ENCODE results near the gene C22orf39. TPM values are rescaled to one million over a fixed set of nuclear protein-coding genes. Genes with fewer than 3 reads are reported as not detected.

The C22orf39 gene
- polyA plus RNA-seq, 2 donors = 17.4 to 19.1 TPM

DNA sequence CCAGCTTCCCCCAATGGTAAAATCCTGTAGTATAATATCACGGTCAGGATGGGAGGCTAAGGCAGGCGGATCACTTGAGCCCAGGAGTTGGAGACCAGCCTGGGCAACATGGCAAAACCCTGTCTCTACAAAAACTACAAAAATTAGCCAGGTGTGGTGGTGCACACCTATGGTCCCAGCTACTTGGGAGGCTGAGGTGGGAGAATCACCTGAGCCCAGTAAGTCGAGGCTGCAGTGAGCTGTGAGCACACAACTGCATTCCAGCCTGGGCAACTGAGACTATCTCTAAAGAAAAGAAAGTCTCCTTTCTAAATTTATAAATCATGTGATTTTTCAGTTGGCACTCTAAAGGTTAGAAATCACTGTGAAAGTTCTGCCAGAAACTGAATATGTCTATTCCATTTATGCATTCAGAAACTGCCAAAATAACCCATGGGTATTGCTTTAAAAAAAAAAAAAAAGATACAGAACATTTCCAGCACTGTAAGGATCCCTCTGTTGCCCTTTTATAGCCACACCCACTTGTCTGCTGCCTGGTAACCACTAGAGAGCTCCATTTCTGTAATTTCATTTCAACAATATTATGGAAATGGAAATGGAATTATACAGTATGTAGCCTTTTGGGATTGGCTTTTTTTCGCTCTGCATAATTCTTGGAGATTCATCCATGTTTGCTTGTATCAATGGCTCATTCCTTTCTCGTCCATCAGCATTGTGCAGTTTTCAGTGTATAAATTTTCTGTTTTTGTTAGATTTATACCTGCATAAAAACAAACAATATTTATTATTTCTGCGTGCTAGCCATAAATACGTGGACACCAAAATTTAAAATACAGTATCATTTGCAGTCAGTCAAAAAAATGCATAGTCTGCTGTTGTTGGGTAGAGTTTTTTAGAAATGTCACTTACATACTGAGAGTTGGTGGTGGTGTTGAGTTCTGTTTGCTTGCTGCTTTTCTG is 41.7 kb upstream of the C22orf39 start:
- Histone ChIP-seq H3K36me3 (ENCODE audit: control insufficient read depth in 2 of 2, insufficient read depth in 2 of 2, low read length in 1 of 2) (peaks cover 0 to 2% of the 10 kb centered on the region in 2 donors), H3K27me3 (ENCODE audit: control insufficient read depth in 1 of 2, insufficient read depth in 2 of 2, low read length in 2 of 2) (no peaks in the 10 kb centered on the region), H3K4me3 (ENCODE audit: low read depth in 1 of 2, low read length in 2 of 2) (no peak overlapping the region), H3K27ac (ENCODE audit: low read depth in 2 of 2, low read length in 1 of 2) (no peak overlapping the region), H3K9me3 (ENCODE audit: control insufficient read depth in 2 of 2, insufficient read depth in 1 of 2, low read depth in 1 of 2, low read length in 1 of 2) (no peaks in the 10 kb centered on the region), H3K4me1 (ENCODE audit: control insufficient read depth in 2 of 2, insufficient read depth in 2 of 2, low read length in 1 of 2) (no peaks in the 10 kb centered on the region)
- 81 to 86% methylated on average over 7 of the region's 7 CpGs for WGBS, 2 donors

DNA sequence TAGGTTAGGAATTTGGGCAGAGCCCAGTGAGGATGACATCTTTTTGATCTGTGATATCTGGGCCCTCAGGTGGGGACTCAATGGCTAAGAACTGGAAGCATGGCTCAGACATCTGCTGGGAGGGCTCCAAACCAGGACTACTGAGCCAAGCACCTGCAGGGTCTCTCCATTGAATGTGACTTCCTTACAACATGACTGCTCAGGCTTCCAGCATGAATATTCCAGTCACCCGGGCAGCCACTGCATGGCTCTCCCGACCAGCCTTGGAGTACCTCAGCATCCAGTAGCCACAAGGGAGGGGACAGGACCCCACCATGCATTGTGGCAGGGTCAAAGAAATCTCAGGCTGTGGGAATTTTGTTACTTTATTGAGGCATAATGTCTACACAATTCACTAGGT is 40.8 kb upstream of the C22orf39 start:
- Histone ChIP-seq H3K27me3 (ENCODE audit: control insufficient read depth in 1 of 2, insufficient read depth in 2 of 2, low read length in 2 of 2) (no peaks in the 10 kb centered on the region), H3K36me3 (ENCODE audit: control insufficient read depth in 2 of 2, insufficient read depth in 2 of 2, low read length in 1 of 2) (peaks cover 0 to 2% of the 10 kb centered on the region in 2 donors)
- 93 to 100% methylated on average over 2 of the region's 2 CpGs for WGBS, 2 donors

DNA sequence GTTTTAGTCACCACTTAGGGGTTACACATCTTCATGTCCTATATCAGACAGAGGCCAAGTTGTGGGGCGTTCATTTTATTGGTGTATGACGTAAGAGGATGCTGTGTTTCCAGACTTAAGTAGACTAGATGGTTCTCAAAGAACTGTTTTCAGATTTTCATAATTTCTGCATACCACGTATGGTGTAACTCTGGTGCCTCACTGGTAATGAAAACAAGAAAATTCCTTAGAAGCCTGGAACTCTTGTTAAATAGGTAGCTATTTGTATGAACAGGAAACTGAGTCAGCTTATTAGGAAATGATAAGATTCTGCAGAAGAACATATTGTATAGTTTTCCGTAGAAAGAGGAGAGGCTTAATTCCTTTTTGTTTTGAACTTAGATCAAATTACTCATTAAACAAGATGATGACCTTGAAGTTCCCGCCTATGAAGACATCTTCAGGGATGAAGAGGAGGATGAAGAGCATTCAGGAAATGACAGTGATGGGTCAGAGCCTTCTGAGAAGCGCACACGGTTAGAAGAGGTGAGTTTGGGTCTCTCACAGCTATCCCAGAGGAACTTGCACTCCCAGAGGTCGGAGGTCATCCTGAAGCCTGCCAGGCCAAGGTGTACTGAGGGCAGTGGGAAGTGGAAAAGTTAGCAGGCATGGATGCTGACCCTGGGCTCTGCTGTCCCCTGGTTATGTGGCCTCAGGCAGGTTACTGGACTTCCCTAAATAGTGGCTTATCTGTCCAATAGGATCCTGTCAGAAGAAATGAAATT is 36.2 kb upstream of the C22orf39 start:
- Histone ChIP-seq H3K4me1 (ENCODE audit: control insufficient read depth in 2 of 2, insufficient read depth in 2 of 2, low read length in 1 of 2) (peaks cover 0 to 4% of the 10 kb centered on the region in 2 donors), H3K27me3 (ENCODE audit: control insufficient read depth in 1 of 2, insufficient read depth in 2 of 2, low read length in 2 of 2) (no peaks in the 10 kb centered on the region), H3K4me3 (ENCODE audit: low read depth in 1 of 2, low read length in 2 of 2) (no peak overlapping the region), H3K36me3 (ENCODE audit: control insufficient read depth in 2 of 2, insufficient read depth in 2 of 2, low read length in 1 of 2) (peaks cover 0 to 2% of the 10 kb centered on the region in 2 donors), H3K9me3 (ENCODE audit: control insufficient read depth in 2 of 2, insufficient read depth in 1 of 2, low read depth in 1 of 2, low read length in 1 of 2) (no peaks in the 10 kb centered on the region), H3K27ac (ENCODE audit: low read depth in 2 of 2, low read length in 1 of 2) (no peak overlapping the region)
- 85 to 86% methylated on average over 8 of the region's 8 CpGs for WGBS, 2 donors

More for the DNA sequence above, 40.8 kb upstream of the C22orf39 start:
- H3K9me3 ChIP-seq (ENCODE audit: control insufficient read depth in 2 of 2, insufficient read depth in 1 of 2, low read depth in 1 of 2, low read length in 1 of 2) = no peaks in the 10 kb centered on the region
- H3K4me1 ChIP-seq (ENCODE audit: control insufficient read depth in 2 of 2, insufficient read depth in 2 of 2, low read length in 1 of 2) = no peaks in the 10 kb centered on the region
- no peak overlapping the region for H3K27ac ChIP-seq (ENCODE audit: low read depth in 2 of 2, low read length in 1 of 2)
- no peak overlapping the region for H3K4me3 ChIP-seq (ENCODE audit: low read depth in 1 of 2, low read length in 2 of 2)

DNA sequence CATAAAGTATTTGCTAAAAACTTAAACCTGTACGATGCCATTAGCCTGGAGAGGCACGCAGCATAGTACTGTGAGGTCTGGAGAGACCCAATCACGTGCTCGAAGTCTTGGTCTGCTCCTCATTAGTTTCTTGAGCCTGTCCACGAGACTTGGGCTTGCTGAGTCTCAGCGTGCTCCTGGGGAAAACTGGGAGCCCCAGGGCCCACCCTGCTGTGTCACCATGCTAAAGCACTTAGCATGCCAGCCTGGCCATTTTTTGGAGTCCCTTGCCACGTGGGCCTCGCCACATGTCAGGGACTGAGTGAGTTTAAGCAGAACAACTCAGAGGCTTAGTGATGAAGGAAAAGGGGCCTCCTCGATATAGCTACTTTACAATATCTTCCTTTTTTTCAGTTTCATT is 34.8 kb upstream of the C22orf39 start:
- peaks cover 0 to 2% of the 10 kb centered on the region in 2 donors for H3K36me3 ChIP-seq (ENCODE audit: control insufficient read depth in 2 of 2, insufficient read depth in 2 of 2, low read length in 1 of 2)
- WGBS, 2 donors = 92 to 94% methylated on average over 9 of the region's 9 CpGs
- H3K9me3 ChIP-seq (ENCODE audit: control insufficient read depth in 2 of 2, insufficient read depth in 1 of 2, low read depth in 1 of 2, low read length in 1 of 2) = no peaks in the 10 kb centered on the region
- H3K4me3 ChIP-seq (ENCODE audit: low read depth in 1 of 2, low read length in 2 of 2) = no peak overlapping the region
- H3K27me3 ChIP-seq (ENCODE audit: control insufficient read depth in 1 of 2, insufficient read depth in 2 of 2, low read length in 2 of 2) = no peaks in the 10 kb centered on the region
- peaks cover 0 to 4% of the 10 kb centered on the region in 2 donors for H3K4me1 ChIP-seq (ENCODE audit: control insufficient read depth in 2 of 2, insufficient read depth in 2 of 2, low read length in 1 of 2)
- no peak overlapping the region for H3K27ac ChIP-seq (ENCODE audit: low read depth in 2 of 2, low read length in 1 of 2)

DNA sequence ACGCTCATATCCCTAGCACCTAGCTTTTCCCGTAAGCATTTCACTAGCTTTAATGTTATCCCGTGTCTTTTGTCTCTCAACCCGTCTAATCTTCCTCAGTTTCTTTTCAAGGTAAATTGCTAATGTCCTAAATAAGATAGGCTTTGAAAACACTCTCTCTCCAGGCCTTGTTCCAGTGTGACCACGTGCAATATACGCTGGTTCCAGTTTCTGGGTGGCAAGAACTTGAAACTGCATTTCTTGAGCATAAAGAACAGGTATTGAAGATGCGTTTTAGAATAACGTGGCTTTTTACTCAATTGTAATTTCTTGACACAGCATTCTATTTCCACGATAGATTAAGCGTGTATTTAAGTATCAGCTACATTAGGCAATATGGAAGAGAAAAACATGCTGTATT is 33.3 kb upstream of the C22orf39 start:
- H3K9me3 ChIP-seq (ENCODE audit: control insufficient read depth in 2 of 2, insufficient read depth in 1 of 2, low read depth in 1 of 2, low read length in 1 of 2) = no peaks in the 10 kb centered on the region
- peaks cover 0 to 2% of the 10 kb centered on the region in 2 donors for H3K36me3 ChIP-seq (ENCODE audit: control insufficient read depth in 2 of 2, insufficient read depth in 2 of 2, low read length in 1 of 2)
- peaks cover 0 to 4% of the 10 kb centered on the region in 2 donors for H3K4me1 ChIP-seq (ENCODE audit: control insufficient read depth in 2 of 2, insufficient read depth in 2 of 2, low read length in 1 of 2)
- no peak overlapping the region for H3K27ac ChIP-seq (ENCODE audit: low read depth in 2 of 2, low read length in 1 of 2)
- no peaks in the 10 kb centered on the region for H3K27me3 ChIP-seq (ENCODE audit: control insufficient read depth in 1 of 2, insufficient read depth in 2 of 2, low read length in 2 of 2)
- WGBS, 2 donors = 57 to 60% methylated on average over 10 of the region's 10 CpGs
- H3K4me3 ChIP-seq (ENCODE audit: low read depth in 1 of 2, low read length in 2 of 2) = peak overlapping the region in 1 of 2 donors; percentile 37

DNA sequence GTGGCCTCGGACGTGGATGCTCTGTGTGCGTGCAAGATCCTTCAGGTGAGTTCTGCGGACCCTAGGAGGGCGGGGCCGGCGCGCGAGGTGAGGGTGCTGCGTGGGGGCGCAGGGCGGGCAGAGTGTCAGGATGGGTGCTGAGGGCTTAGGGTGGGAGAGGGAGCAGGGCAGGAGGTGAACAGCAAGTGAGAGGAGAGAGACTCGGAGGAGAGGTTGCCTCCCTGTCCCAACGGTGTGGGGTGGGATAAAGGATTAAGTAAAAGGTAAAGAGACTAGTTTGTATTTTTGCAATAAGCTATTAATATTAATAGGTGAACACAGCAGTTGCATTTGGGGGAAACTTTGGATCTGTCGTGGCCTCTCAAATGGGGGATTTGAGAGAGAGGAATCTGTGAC is 32.7 kb upstream of the C22orf39 start:
- no peaks in the 10 kb centered on the region for H3K9me3 ChIP-seq (ENCODE audit: control insufficient read depth in 2 of 2, insufficient read depth in 1 of 2, low read depth in 1 of 2, low read length in 1 of 2)
- H3K4me3 ChIP-seq (ENCODE audit: low read depth in 1 of 2, low read length in 2 of 2) = peak overlapping the region; percentile 37 to 55
- no peaks in the 10 kb centered on the region for H3K27me3 ChIP-seq (ENCODE audit: control insufficient read depth in 1 of 2, insufficient read depth in 2 of 2, low read length in 2 of 2)
- no peak overlapping the region for H3K27ac ChIP-seq (ENCODE audit: low read depth in 2 of 2, low read length in 1 of 2)
- H3K36me3 ChIP-seq (ENCODE audit: control insufficient read depth in 2 of 2, insufficient read depth in 2 of 2, low read length in 1 of 2) = peaks cover 0 to 2% of the 10 kb centered on the region in 2 donors
- WGBS, 2 donors = 1% methylated on average over 15 of the region's 15 CpGs
- H3K4me1 ChIP-seq (ENCODE audit: control insufficient read depth in 2 of 2, insufficient read depth in 2 of 2, low read length in 1 of 2) = peaks cover 0 to 4% of the 10 kb centered on the region in 2 donors

DNA sequence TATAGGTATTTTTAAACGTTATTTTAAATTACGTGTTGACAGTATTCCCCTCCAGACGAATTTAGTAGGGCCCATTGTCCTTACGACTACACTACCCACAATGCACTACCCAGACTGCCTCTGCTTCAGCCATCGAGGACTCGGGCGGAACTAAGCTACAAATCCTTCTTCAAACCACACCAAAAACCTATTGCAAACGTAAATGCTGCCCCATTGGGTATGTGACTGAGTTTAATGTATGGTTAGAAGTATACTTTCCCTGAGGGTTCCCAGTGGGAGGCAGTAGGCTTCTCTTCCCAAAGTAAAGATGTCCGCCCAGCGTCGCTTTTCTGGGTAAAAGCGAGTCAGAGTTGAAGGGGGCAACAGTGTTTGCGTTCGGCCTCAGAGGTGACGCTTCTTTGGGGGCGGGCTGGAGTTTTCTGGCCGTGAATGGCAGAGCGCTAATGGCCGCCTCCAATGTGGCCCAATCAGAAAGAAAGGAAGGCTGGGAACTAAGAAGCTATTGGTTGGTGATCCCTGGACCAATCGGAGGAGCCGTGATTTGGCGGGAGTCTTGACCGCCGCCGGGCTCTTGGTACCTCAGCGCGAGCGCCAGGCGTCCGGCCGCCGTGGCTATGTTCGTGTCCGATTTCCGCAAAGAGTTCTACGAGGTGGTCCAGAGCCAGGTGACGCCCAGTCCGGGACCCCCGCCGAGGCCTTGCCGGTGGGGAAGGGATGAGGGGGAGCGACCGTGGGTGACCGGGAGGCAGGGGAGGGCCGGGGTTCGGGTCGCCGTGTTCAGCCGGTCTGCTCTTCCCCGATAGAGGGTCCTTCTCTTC is 32.1 kb upstream of the C22orf39 start, which contains the start of gene CDC45:
Gene CDC45 (plus strand): TSS at position 566 of the 818 bp plus-strand sequence. CDS start 49 bp downstream, at position 615.
- peaks cover 3% of the 10 kb centered on the region in 2 donors for H3K36me3 ChIP-seq (ENCODE audit: control insufficient read depth in 2 of 2, insufficient read depth in 2 of 2, low read length in 1 of 2)
- peak within 1 kb of the TSS; percentile 81 for H3K4me3 ChIP-seq (ENCODE audit: low read depth in 1 of 2, low read length in 2 of 2)
- 0% methylated on average over 50 of the region's 50 CpGs for WGBS, 2 donors
- no peaks in the 10 kb centered on the region for H3K27me3 ChIP-seq (ENCODE audit: control insufficient read depth in 1 of 2, insufficient read depth in 2 of 2, low read length in 2 of 2)
- peak within 1 kb of the TSS; percentile 93 to 94 for H3K27ac ChIP-seq (ENCODE audit: low read depth in 2 of 2, low read length in 1 of 2)
- peaks cover 0 to 4% of the 10 kb centered on the region in 2 donors for H3K4me1 ChIP-seq (ENCODE audit: control insufficient read depth in 2 of 2, insufficient read depth in 2 of 2, low read length in 1 of 2)
- H3K9me3 ChIP-seq (ENCODE audit: control insufficient read depth in 2 of 2, insufficient read depth in 1 of 2, low read depth in 1 of 2, low read length in 1 of 2) = no peaks in the 10 kb centered on the region

DNA sequence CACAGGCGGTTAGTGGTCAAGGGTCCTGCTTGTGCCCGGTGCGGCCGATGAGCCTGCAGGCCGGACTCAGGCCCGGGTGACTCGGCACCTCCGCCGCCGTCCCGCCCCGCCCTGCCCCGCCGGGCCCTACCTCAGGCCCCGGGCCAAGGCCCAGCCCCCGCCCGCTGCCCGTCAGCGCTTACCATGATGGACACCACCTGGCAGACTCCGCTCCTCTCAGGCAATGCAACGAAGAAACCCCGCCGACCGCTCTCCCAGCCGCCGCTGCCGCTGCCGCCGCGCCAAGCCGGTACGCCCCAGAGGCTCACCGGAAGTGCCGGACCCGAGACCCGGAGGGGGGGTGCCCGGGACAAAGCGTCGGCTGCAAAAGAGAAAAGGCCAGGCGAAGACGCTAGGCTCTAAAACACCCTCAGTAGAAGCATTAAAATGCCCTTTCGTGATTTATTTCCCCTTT is 31.4 kb upstream of the C22orf39 start, which contains the start of gene UFD1:
Gene UFD1 (minus strand): TSS at position 293 of the 454 bp plus-strand sequence. CDS start 108 bp downstream, at position 185.
- Histone ChIP-seq H3K9me3 (ENCODE audit: control insufficient read depth in 2 of 2, insufficient read depth in 1 of 2, low read depth in 1 of 2, low read length in 1 of 2) (no peaks in the 10 kb centered on the region), H3K27ac (ENCODE audit: low read depth in 2 of 2, low read length in 1 of 2) (peak within 1 kb of the TSS; percentile 93 to 94), H3K27me3 (ENCODE audit: control insufficient read depth in 1 of 2, insufficient read depth in 2 of 2, low read length in 2 of 2) (no peaks in the 10 kb centered on the region), H3K36me3 (ENCODE audit: control insufficient read depth in 2 of 2, insufficient read depth in 2 of 2, low read length in 1 of 2) (peaks cover 5 to 6% of the 10 kb centered on the region in 2 donors), H3K4me1 (ENCODE audit: control insufficient read depth in 2 of 2, insufficient read depth in 2 of 2, low read length in 1 of 2) (peaks cover 0 to 4% of the 10 kb centered on the region in 2 donors), H3K4me3 (ENCODE audit: low read depth in 1 of 2, low read length in 2 of 2) (peak within 1 kb of the TSS; percentile 81)
- 0 to 1% methylated on average over 35 to 42 of the region's 42 CpGs for WGBS, 2 donors
